Measurements from ENCODE around the gene DCLK2.
A peak's percentile ranks its signal among the peaks of the same experiment; 100 is the strongest.

DCLK2 gene

GRCh38 chr4:150078041-150078578, at the start of gene DCLK2:
TSS of gene DCLK2 (plus strand) at chr4:150078445. CDS start at chr4:150079028, 583 bp downstream.
- TF ChIP-seq CTCF (IDR thresholded peaks at IDR 0.05; ENCODE audit: low read depth, low read length, missing control alignments) = no peak
- peak within 1 kb of the TSS; percentile 23 for H3K4me3 ChIP-seq (ENCODE audit: low read depth, low read length)
- DNase-seq (ENCODE audit: low read depth) = no peak

GRCh38 chr4:150032541-150032940, 45.7 kb upstream of the DCLK2 start:
- TF ChIP-seq CTCF (IDR thresholded peaks at IDR 0.05; ENCODE audit: low read depth, low read length, missing control alignments) = no peak

GRCh38 chr4:150033081-150033480, 45.2 kb upstream of the DCLK2 start:
- H3K4me3 ChIP-seq (ENCODE audit: low read depth, low read length) = no peak overlapping the region
- no peak for TF ChIP-seq CTCF (IDR thresholded peaks at IDR 0.05; ENCODE audit: low read depth, low read length, missing control alignments)
- DNase-seq (ENCODE audit: low read depth) = no peak

More at GRCh38 chr4:150032541-150032940, 45.7 kb upstream of the DCLK2 start:
- DNase-seq (ENCODE audit: low read depth) = no peak
- H3K4me3 ChIP-seq (ENCODE audit: low read depth, low read length) = no peak overlapping the region

GRCh38 chr4:150033901-150034300, 44.3 kb upstream of the DCLK2 start:
- TF ChIP-seq CTCF (IDR thresholded peaks at IDR 0.05; ENCODE audit: low read depth, low read length, missing control alignments) = no peak
- H3K4me3 ChIP-seq (ENCODE audit: low read depth, low read length) = no peak overlapping the region
- no peak for DNase-seq (ENCODE audit: low read depth)

- H3K4me3 ChIP-seq (ENCODE audit: low read depth, low read length) = no peak overlapping the region
- no peak for TF ChIP-seq CTCF (IDR thresholded peaks at IDR 0.05; ENCODE audit: low read depth, low read length, missing control alignments)
- no peak for DNase-seq (ENCODE audit: low read depth)
Measured at GRCh38 chr4:150037251-150037856, 40.9 kb upstream of the DCLK2 start.

GRCh38 chr4:150038335-150039076, 39.7 kb upstream of the DCLK2 start:
- no peak for TF ChIP-seq CTCF (IDR thresholded peaks at IDR 0.05; ENCODE audit: low read depth, low read length, missing control alignments)
- H3K4me3 ChIP-seq (ENCODE audit: low read depth, low read length) = no peak overlapping the region
- peak; percentile 31 for DNase-seq (ENCODE audit: low read depth)
